Eye (tissue), 1 donor: ENCODE measurements around the gene LFNG.
A peak's percentile ranks its signal among the peaks of the same experiment; 100 is the strongest.

Source experiments
- DNase-seq: peaks from one replicate; pipeline ENCODE4 v3.0.0-alpha.2; 2015

The LFNG gene

DNA sequence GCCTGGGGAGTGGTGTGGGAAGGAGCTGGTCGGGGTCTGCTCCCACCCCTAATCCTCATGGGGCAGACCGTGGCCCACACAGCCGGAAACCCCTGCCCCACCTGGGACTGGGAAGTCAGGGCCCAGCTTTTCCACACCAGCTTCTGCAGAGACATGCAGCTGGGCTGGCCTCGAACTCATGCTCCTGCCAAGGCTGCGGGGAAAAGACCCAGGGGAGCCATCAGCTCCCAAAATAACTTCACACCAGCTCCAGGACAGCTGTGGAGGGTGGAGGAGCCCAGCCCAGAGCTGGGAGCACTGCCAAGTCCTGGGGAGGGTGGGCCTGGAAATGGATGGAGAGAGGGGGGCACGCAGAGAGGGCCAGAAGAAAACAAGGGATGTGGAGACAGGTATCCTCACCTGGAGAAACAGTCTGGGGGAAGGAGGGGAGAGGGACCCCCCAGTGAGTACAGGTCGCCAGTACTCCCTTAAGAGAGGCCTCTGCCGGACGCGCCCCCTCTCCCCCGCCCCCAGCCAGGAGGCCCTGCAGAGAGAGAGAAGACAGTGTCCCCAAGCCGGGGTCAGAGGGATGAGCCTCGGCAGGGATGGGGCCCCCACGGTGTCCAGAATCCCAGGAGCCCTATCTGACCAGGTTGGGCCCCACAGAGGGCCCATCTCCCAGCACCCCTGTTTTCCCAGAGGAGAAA lies 31.8 kb upstream of the LFNG start:
- no peak for DNase-seq

DNA sequence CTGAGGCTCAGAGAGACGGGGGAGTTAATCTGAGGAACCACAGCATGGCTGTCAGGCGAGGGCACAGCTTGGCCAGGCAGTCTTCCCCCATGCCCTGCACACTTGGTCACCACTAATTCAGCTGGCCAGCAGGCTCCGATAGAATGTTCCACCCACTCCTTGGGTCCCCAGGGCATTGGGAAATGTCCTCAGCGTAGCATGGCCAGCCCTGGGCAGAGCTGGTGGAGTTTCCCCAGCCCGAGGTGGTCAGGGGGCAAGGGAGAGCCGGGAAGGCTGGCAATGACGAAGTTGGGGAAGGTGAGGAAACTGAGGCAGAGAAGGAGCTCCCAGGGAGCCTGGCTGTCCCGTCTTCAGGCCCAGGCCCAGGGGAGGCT lies 31.3 kb upstream of the LFNG start:
- DNase-seq = no peak

DNA sequence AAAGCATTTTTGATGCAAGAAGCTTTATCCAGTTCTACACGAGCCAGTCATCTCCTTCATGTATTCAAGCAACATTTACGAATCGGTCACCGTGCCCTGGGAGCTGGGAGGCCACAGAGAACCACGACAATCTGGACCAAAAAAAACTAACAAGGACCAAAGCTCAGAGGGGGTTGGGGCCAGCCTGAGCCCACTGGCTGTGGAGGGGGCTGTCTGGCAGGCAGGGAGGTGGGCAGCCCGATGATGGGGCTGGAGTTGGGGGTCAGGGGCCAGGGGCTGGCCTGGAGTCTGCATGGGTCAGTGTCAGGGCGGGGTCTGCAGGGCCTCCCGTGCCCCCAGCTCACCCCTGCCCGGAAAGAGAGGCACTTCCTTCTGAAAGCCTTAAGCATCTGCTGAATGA lies 30.9 kb upstream of the LFNG start:
- DNase-seq = no peak

DNA sequence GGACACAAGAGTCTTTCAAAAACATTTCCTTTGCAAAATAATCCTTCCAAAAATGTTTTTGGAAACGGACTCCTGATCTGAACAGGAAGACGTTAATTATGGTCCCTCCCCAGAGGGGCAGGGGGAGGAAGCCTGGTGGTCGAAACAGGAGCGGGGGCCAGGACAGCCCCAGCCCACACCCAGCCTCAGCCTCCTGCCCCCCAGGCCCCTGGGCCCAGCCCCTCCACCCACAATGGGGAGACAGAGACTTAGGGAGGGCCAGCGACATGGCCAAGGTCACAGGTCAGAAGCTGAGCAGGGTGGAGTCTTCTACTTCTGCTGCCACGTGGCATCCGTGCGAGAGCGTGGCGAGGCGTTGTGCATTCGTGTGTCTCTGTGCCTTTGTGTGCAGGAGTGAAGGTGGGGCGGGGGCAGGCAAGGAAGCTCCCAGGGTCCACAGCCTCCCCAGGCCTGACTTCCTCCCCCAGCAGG lies 29.4 kb upstream of the LFNG start:
- DNase-seq = no peak

DNA sequence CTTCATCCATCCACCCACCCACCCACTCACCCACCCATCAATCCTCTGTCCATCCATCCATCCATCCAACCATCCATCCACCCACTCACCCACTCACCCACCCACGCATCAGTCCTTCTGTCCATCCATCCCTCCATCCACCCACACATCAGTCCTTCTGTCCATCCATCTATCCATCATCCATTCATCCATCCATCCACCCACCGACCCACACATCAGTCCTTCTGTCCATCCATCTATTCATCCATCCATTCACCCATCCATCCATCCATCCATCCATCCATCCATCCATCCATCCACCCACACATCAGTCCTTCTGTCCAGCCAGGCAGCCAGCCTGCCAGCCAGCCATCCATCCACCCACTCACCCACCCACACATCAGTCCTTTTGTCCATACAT lies 27.5 kb upstream of the LFNG start:
- DNase-seq = no peak

DNA sequence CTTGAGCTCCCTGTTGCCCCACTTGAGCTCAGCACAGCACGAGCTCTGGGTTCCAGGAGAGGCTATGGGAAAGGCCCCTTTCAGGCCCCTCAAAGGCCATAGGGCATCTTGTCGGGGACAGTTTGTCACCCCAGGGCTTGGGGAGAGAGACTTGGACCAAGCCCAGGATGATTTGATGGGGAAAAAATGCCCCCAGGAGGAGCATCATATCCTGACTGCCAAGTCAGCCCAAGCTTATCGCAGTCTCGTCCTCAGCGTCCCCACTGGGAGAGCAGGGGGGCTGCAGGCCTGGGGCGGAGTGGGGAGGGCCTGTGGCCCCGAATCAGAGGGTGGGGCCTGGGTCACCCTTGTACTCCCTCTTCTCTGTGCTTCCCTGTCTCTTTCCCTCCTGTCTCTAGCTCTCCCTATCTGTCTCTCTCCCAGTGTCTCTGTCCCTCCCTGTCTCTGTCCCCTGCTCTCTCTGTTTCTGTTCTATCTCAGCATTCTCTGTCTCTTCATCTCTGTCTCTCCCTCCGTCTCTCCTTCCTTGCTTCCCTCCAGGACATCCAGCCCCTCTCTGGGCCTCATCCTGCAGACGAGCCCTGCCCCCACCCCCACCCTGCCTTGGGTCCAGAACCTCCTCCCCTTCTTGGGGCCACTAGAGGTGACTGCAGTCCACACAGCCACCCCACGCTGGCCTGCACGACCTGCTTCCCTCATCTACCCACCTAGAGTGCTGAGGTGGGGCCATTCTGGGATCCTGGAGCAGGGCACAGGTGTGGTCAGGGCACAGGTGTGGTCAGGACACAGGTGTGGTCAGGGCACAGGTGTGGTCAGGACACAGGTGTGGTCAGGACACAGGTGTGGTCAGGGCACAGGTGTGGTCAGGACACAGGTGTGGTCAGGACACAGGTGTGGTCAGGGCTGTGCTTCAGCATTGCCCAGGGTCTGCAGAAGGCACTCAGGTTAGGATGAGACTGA lies 26.1 kb upstream of the LFNG start:
- no peak for DNase-seq

DNA sequence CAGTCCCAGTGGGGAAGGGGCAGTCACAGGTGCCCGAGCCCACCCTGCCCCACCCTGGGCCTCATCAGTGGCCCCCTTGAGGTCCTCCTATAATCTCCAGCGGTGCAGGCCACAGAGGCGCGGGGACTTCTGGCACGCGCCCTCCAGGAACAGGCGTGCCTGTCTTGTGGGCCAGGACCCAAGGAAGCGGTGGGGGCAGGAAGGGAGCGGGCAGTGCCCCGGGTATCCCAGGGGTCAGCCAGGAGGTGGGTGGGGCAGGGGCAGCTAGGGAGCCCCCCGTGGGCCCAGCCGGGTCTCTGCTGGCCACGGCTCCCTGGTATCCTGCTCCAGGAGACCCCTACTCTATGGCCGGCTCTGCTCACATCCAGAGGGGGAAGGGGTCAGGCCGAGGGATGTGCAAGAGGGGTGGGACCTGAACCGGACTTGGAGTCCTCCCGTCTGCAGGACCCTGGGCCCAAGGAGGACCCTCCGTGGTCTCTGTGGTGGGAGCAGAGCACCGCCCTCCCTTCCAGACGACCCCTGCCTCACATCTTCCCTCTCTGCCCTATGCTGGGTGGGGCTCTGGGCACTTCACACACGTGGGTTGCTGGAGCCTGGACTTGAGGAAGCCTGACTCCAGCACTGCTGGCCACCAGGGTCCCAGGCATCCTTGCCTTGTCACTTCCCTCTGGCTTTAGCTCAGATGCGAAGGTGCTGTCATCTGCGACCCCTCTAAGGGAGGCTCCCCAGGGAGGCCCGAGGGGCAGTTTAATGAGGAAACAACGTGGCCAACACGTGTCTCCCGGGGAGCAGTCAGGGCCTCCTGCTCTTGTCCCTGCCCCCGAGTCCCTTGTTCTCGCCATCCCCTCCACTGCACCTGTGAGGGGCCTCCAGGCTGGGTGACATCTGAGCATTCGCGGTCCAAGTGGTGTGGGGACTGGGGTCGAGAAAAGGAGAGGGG lies 25.1 kb upstream of the LFNG start:
- peak; percentile 53 for DNase-seq

DNA sequence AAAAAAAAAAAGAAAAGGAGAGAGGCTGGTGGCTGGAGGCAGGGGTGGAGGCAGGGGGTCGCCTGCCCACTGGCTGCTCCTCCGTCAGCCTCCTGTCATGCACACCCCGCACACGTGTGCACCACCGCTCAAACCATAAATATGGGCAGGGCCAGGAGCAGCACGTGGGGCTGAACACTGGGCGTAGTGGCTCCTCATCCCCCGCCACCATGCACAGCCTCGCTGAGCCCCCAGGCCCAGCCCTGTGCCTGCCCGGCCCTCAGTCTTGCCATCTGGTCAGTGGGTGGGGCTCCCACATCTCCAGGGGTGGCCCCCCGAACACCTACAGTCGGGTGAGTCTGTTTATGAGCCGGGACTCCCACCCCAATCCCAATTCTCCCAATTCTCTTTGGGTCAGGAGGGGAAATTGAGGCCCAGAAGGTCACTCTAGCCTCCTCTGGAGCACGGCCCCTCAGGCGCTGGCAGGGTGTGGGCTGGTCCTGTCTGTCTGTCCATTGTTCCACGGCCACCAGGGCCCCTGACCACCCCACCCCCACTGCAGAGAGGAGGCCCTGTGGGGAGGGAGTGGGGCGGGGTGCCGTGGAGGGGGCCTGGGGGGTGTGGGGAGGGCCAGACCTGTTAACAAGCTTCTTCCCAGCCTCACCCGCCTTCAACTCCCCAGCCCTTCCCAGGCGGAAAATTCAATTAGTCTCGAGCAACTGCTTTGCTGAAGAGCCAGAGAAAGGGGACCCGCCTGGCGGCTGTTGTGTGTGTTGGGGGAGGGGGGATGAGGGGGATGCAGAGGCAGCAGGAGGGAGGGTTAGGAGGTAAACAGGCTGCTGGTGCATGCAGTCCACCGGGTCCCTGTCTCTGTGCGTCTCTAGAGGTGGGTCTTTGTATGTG lies 23.9 kb upstream of the LFNG start:
- peak; percentile 98 for DNase-seq

DNA sequence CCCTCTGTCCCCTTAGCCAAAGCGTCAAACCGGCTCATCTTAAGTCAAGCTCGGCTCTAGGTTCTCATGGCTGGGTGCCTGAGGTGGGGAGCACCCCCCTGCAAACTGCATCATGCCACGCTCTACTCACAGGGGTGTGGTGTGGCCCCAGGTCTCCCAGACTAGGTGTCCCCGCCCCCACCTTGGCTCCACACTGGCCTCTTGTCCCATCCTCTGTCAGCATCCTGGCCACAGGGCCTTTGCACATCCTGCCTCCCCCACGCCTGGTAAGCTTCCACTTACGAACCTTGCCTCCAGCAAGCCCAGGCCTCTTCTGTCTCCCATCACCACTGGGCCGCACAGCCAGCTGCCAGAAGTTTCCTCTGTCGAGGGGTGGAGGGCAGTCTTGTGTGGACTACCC lies 23.2 kb upstream of the LFNG start:
- DNase-seq = no peak

DNA sequence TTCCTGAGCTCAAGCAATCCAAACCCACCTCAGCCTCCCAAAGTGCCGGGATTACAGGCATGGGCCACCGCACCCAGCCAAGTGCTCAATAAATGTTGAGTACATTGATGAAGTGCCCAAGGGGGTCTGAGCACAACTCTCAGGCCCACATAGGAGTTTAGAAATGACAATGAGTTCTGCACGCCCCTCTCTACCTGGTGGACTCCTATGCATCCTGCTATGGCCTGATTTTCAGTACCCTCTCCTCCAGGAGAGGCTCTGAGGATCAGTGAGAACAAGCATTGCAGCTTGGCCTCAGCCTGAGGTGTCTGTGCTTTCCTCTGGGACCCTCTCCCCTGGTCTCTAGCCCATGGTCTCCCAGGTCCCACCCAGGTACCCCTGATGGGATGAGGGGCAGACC lies 22.5 kb upstream of the LFNG start:
- DNase-seq = no peak

DNA sequence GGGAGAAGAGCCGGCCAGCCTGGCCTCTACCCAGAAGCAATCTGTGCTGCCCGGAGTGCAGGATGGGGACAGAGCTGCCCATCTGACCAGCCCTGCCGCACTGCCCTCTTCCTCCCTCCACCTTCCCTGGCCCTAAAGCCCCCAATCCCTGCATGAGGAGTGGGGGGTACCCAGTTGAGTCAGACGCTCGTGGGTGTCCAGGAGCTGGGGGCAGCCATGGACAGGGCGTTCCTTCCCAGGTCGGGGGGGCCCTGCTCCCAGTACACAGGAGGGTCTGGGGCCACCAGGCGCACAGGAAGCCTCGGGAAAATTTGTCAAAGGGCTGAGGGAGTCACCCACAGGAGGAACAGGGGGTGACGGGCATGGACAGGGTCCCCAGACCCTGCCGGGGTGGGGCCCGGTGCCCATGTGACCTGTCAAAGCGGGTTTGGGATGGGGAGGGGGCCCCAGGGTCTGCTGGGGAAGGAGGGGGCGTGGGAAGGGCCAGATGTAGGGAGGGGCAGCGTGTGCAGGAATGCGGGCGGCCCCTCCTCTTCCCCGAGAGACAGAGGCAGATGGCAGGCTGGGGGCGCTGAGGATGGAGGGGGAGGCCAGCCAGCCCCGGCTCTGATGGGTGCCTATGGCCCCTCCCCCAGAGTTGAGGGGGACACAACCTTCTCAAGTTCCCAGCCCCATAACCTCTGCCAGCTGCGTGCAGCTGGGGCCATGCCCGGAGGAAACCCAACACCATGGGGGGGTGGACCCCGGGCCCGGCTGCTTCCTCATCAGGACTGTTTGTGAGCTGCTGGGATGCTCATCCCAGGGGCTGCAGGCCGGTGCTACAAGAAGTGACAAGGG lies 21.9 kb upstream of the LFNG start:
- DNase-seq = peak; percentile 82

DNA sequence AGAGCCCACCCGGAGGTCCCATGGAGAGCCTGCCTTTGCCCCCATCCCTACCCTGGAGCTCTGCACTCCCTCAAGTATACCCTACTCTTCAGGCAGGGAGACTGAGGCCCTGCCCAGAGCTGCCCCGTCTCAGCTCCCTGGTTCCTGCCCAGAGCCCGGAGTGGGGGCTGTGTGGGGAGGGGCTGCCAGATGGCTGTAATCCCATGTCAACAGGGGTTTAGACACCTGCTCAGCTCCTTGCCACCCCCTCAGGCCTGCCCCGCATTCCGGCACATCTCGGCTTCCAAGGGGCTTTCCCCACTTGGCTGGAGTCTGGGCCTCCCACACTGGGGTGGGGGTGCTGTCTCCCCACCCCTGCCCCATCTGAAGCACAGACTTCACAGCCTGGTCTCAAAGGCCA lies 20.9 kb upstream of the LFNG start:
- peak; percentile 47 for DNase-seq

DNA sequence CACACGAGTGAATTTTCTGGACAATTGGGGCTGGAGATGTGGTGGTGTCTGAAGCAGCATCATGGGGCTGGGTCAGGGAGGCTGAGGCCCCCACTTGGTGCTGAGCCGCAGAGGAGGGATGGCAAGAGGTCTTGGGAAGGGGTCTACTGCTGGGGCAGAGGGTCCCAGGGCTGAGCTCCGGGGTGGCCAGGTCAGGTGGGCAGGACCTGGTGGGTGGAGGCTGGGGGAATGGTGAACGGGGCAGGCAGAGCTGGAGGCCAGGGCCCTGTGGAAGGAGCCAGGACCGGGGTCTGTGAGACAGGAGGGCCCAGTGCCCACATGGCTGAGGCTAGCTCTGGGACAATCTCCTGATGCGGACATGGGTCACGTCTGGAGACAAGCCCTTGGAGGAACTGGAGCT lies 20.4 kb upstream of the LFNG start:
- DNase-seq = no peak

DNA sequence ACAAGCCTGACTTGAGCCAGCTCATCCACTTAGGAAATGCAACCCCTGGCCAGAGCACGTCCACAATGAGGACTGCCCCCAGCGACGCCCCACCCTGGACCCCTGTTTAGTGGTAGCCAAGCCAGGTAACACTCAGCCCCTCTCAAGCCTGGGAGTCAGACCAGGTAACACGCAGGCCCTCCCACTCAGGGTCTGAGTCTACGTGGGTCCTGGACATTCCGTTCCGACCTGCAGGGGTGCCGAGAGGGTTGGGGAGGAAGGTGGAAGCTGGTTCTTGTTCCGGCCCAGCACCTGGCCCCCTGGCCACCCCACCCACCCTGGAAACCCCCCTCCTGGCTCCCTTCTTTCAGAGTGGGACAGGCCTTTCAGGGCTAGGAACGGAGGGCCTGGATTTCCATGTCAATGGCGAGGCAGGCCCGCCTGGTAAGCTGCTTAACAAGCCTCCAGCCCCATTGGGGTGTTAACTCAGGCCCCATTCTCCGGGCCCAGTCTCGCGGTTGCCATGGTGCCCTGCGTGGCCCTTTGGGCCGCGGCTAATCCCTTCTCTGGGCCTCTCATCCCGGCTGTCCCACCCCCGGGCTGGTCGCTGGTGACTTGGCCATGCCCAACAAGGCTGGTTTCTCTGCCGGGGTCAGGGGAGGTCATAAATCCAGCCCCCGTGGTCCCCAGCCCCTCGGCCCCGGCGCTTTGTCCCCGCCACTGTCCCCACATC lies 19.7 kb upstream of the LFNG start:
- peak; percentile 68 for DNase-seq

DNA sequence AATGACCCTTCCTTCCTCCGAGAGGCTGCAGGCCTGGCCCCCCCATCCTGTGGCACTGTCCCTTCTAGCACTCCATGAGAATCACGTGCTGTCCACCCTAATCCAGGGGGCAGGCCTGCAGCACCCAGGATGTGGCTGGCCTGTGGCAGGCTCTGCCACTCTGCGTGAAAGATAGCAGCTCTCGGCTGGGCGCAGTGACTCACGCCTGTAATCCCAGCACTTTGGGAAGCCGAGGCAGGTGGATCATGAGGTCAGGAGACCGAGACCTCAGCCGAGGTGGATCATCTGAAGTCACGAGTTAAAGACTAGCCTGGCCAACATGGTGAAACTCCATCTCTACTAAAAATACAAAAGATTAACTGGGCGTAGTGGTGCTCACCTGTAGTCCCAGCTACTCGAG lies 18.9 kb upstream of the LFNG start:
- no peak for DNase-seq

DNA sequence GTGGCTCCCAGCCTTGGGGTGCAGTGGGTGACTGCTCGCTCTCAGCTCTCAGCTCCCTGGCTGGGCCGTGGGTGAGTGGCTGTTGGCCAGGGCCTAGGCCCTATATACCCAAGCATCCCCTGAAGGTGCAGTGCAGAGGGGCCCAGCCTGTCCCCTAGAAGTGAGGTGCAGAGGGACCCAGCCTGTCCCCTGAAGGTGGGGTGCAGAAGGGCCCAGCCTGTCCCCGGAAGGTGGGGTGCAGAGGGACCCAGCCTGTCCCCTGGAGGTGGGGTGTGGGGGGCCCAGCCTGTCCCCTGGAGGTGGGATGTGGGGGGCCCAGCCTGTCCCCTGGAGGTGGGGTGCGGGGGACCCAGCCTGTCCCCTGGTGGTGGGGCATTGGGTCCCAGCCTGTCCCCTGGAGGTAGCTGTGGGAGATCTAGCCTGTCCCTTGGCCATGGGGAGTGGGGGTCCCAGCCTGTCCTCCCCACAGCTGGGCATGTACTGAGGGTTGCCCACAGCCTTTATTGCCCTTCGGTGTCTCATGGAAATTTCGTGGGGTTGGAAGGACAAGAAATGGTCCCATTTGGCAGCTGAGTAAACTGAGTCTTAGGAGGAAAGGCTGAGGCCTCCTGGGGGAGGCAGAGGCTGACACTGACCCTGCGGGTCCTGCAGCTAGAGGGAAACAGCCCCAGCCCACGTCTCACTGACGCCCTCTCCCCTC lies 17.5 kb upstream of the LFNG start:
- no peak for DNase-seq

DNA sequence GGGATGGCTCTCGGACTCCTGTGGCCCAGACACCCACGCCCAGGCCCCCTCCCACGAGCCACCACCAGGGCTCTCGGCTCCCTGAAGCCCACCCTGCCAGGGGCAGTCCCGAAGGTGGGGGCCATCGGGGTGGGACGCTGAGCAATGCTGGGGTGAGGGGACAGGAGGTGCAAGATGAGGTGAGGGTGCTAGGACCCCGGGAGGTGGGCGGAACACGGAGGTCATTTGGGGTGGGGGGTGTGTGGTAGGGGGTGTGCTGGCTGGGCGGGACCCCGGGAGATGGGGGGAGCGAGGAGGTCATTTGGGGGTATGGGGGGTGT lies 17.0 kb upstream of the LFNG start:
- DNase-seq = no peak

DNA sequence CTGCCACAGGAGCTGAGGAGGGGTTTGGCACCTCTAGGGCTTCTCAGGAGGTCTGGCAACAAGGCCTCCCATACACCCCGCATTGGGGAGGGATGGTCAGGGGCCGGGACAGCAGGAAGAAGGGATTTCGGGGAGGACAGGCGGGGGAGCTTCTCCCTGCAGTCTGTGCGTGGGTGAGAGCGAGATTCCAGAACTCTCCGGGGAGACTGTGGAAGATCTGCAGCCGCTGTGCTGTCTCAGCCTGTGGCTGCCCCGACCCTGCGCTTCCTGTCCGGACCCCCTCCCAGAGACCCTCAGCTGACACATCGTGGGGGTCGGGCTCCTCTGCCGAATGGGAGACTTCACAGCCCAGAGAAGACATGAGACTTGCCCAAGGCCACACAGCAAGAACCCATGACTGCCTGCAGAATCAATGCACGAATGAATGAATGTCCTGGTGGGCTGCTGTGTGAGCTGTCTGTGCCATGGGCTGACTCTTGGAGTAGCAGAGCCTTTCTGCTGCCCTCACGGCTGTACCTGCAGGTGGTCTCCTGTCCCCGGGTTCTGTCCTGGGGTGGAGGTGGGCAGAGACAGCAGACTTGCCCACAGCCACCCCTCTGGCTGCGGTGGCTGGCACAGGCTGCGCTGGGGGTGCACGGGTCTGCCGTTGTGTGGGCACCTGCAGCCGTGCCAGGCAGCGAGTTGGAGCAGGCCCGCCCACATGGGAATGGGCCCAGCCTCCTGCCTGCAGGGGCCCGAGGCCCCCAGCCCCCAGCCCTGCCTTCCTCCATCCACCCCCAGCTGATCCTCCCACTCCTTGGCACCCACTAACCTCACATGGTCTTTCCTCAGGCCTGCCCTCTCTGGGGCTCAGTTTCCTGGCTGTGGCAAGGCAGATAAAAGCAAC lies 16.3 kb upstream of the LFNG start:
- DNase-seq = no peak
